K562 (cell line): ENCODE results near the gene FASN. TPM values are rescaled to one million over a fixed set of nuclear protein-coding genes. Genes with fewer than 3 reads are reported as not detected.

Experiments
- ATAC-seq: fragments of 200-7000 bp; cut with Tn5 transposase; 3 replicates; pipeline ENCODE4 v1.9.1; 2020; ENCODE audit warnings: moderate library complexity
- BruUV-seq: library from RNA; stranded (reverse); fragments of 400-500 nt; replicated peaks from 2 replicates; lab custom pipeline; 2021; lab: Mats Ljungman, UMichigan
- CTCF ChIA-PET: fragments of 300-600 bp; formaldehyde crosslinking; extraction: SDS; loops from one replicate; lab custom pipeline; 2021; ENCODE audit warnings: low intra/inter-chr PET ratio; lab: Yijun Ruan, JAX
- POLR2A ChIA-PET: fragments of 300-600, 350-650 bp; sonication (Branson Sonifier 250); formaldehyde crosslinking; extraction: SDS; loops from one replicate; lab custom pipeline; 2021; ENCODE audit warnings: antibody characterized with exemption, inconsistent platforms; lab: Yijun Ruan, JAX
- DNase-seq, 4 experiments: peaks; one replicate each; pipeline versions ENCODE4 v3.0.0 to v3.0.0-alpha.2; 2011 to 2018; ENCODE audit warnings: low spot score in 3 of 4, mixed read lengths in 3 of 4; ENCODE audit errors: extremely low read depth in 1 of 4
- FAIRE-seq: peaks from 2 replicates; lab custom pipeline; 2011; peaks lifted over from hg19 to GRCh38; lab: Jason Lieb, UNC
- H2AFZ ChIP-seq: 2 replicates; pipeline ENCODE4 v1.6.0; 2011; ENCODE audit warnings: low read depth, low read length, control low read depth, inconsistent platforms
- H3K27ac ChIP-seq: fragments of 200-600 bp; 3 replicates; pipeline ENCODE4 v1.8.0; 2011; ENCODE audit warnings: low read depth, mild to moderate bottlenecking, control low read depth, inconsistent platforms, low read length, moderate library complexity, mixed read lengths; ENCODE audit errors: extremely low read depth
- H3K27me3 ChIP-seq, 2 experiments: fragments of 300-600 bp in 1 of 2; 2 replicates in 1 of 2; 3 replicates in 1 of 2; pipeline versions ENCODE4 v1.6.0 to v1.8.0; 2011; ENCODE audit warnings: inconsistent platforms in 2 of 2, low read length in 2 of 2, mild to moderate bottlenecking in 1 of 2, mixed read lengths in 1 of 2, moderate library complexity in 1 of 2; ENCODE audit not compliant: control insufficient read depth in 2 of 2, insufficient read depth in 2 of 2
- H3K36me3 ChIP-seq: fragments of 300-600 bp; 3 replicates; pipeline ENCODE4 v1.8.0; 2011; ENCODE audit warnings: mild to moderate bottlenecking, low read length, inconsistent platforms; ENCODE audit not compliant: control insufficient read depth, insufficient read depth
- H3K4me1 ChIP-seq, 2 experiments: fragments of 200-600 bp in 1 of 2; replicated peaks in 1 of 2; 2 replicates in 1 of 2; 3 replicates in 1 of 2; pipeline versions ENCODE4 v1.5.1 to v1.8.0; 2011; ENCODE audit warnings: inconsistent platforms in 2 of 2, low read length in 2 of 2, mild to moderate bottlenecking in 1 of 2, mixed read lengths in 1 of 2, moderate library complexity in 1 of 2; ENCODE audit not compliant: control insufficient read depth in 2 of 2, insufficient read depth in 2 of 2
- H3K4me2 ChIP-seq: 2 replicates; pipeline ENCODE4 v1.6.1; 2011; ENCODE audit warnings: low read length, control low read depth, inconsistent platforms, mixed read lengths; ENCODE audit not compliant: insufficient read depth
- H3K4me3 ChIP-seq: fragments of 200-600 bp; sonication (generic), shearing (Covaris generic); 2 replicates; pipeline ENCODE4 v1.5.1; 2016; ENCODE audit warnings: control low read depth, inconsistent platforms
- H3K79me2 ChIP-seq: fragments of 200-600 bp; 3 replicates; pipeline ENCODE4 v1.8.0; 2011; ENCODE audit warnings: low read length, inconsistent platforms; ENCODE audit not compliant: control insufficient read depth, insufficient read depth
- H3K9ac ChIP-seq, 2 experiments: 2 replicates each; pipeline versions ENCODE4 v1.6.0 to v1.6.1; 2011; ENCODE audit warnings: low read depth in 2 of 2, low read length in 2 of 2, control low read depth in 1 of 2, inconsistent platforms in 1 of 2, mild to moderate bottlenecking in 1 of 2, mixed read lengths in 1 of 2; ENCODE audit not compliant: insufficient read depth in 1 of 2
- H3K9me1 ChIP-seq: one replicate; pipeline ENCODE4 v1.6.0; 2011; ENCODE audit warnings: inconsistent platforms, mild to moderate bottlenecking, low read length, moderate library complexity; ENCODE audit not compliant: control insufficient read depth, insufficient read depth
- H3K9me3 ChIP-seq: replicated peaks from 2 replicates; pipeline ENCODE4 v1.5.1; 2011; ENCODE audit warnings: low read depth, low read length, inconsistent platforms; ENCODE audit not compliant: control insufficient read depth, insufficient read depth
- H4K20me1 ChIP-seq: replicated peaks from 2 replicates; pipeline ENCODE4 v1.6.1; 2011; ENCODE audit warnings: low read length, inconsistent platforms, mixed read lengths; ENCODE audit not compliant: control insufficient read depth, insufficient read depth
- ASH1L ChIP-seq: fragments of 450-650 bp; IDR thresholded peaks from 2 replicates; pipeline ENCODE4 v1.6.1; 2018; ENCODE audit warnings: borderline replicate concordance, mild to moderate bottlenecking, low read depth; ENCODE audit not compliant: partially characterized antibody
- C11orf30 ChIP-seq: fragments of 450-650 bp; IDR thresholded peaks from 2 replicates; pipeline ENCODE4 v1.6.1; 2016; ENCODE audit warnings: low read depth, mild to moderate bottlenecking
- CBX5 ChIP-seq: IDR thresholded peaks from 2 replicates; pipeline ENCODE4 v1.6.1; 2014; ENCODE audit warnings: low read depth, borderline replicate concordance
- CTCFL ChIP-seq: IDR thresholded peaks from 2 replicates; pipeline ENCODE4 v1.6.1; 2011; ENCODE audit warnings: borderline replicate concordance, low read depth, mild to moderate bottlenecking, moderate library complexity, low read length; ENCODE audit not compliant: insufficient read depth, poor library complexity, severe bottlenecking
- KAT7 ChIP-seq: sonication (generic); formaldehyde crosslinking; IDR thresholded peaks from 2 replicates; pipeline ENCODE4 v1.8.0; 2022; ENCODE audit warnings: missing genetic modification reagents, mild to moderate bottlenecking, borderline replicate concordance
- MLX ChIP-seq, 2 experiments: fragments of 450-650 bp in 1 of 2; sonication (generic) in 1 of 2; formaldehyde crosslinking; conservative IDR thresholded peaks; 2 replicates each; pipeline versions ENCODE4 v1.4.0 to v1.8.1; 2020 to 2022; ENCODE audit warnings: mild to moderate bottlenecking in 1 of 2, missing genetic modification reagents in 1 of 2
- NFIX ChIP-seq: fragments of 250-450 bp; sonication (Bioruptor Pico); IDR thresholded peaks from 2 replicates; pipeline ENCODE4 v1.4.0; 2020; ENCODE audit warnings: low read depth, mild to moderate bottlenecking, moderate library complexity
- NFXL1 ChIP-seq: fragments of 450-650 bp; formaldehyde crosslinking; IDR thresholded peaks from 2 replicates; pipeline ENCODE4 v1.4.0; 2021; ENCODE audit warnings: mild to moderate bottlenecking
- POU5F1 ChIP-seq: fragments of 150-350 bp; IDR thresholded peaks from 2 replicates; pipeline ENCODE4 v1.6.1; 2014; ENCODE audit warnings: borderline replicate concordance, low read length, low read depth, mild to moderate bottlenecking; ENCODE audit not compliant: partially characterized antibody
- PPARD ChIP-seq: fragments of 250-450 bp; sonication (Bioruptor Pico); IDR thresholded peaks from 2 replicates; pipeline ENCODE4 v1.8.0; 2022; ENCODE audit warnings: inconsistent platforms, mild to moderate bottlenecking, moderate library complexity
- RHOXF2B ChIP-seq: fragments of 250-450 bp; sonication (Bioruptor Pico); conservative IDR thresholded peaks from 2 replicates; pipeline ENCODE4 v1.5.1; 2021
- STAG1 ChIP-seq: sonication (generic); formaldehyde crosslinking; IDR thresholded peaks from 2 replicates; pipeline ENCODE4 v1.5.0; 2020; ENCODE audit warnings: missing genetic modification reagents, borderline replicate concordance
- TCF3 ChIP-seq: sonication (generic); formaldehyde crosslinking; IDR thresholded peaks from 2 replicates; pipeline ENCODE4 v1.4.0; 2020; ENCODE audit warnings: mild to moderate bottlenecking, missing genetic modification reagents
- ZBED1 ChIP-seq: IDR thresholded peaks from 2 replicates; pipeline ENCODE4 v1.6.1; 2014
- ZEB2 ChIP-seq: fragments of 450-650 bp; IDR thresholded peaks from 2 replicates; pipeline ENCODE4 v1.6.1; 2016
- ZNF121 ChIP-seq: sonication (generic); formaldehyde crosslinking; conservative IDR thresholded peaks from 2 replicates; pipeline ENCODE4 v1.8.0; 2022; ENCODE audit warnings: missing genetic modification reagents
- ZNF778 ChIP-seq: fragments of 450-650 bp; formaldehyde crosslinking; IDR thresholded peaks from 2 replicates; pipeline ENCODE4 v1.4.0; 2020; ENCODE audit warnings: mild to moderate bottlenecking, moderate library complexity
- WGBS: fragments of 100-300 bp; shearing (Covaris generic); methylation state at CpG from one replicate; pipeline ENCODE4 v1.1.6; 2016; ENCODE audit warnings: low coverage, mixed read lengths; ENCODE audit not compliant: insufficient coverage; ENCODE audit errors: missing lambda C conversion rate; 5-methylcytosine and 5-hydroxymethylcytosine counted together
- in situ Hi-C: fragments of 300-500 bp; cut with MboI; formaldehyde crosslinking; loops from 4 replicates; pipeline ENCODE4 v1.15.0; 2018; ENCODE audit warnings: inconsistent platforms, mixed read lengths
- intact Hi-C: fragments of 100-400 bp; cut with micrococcal nuclease; formaldehyde crosslinking; loops from 2 replicates; pipeline ENCODE4 v1.14.2; 2022
- polyA plus RNA-seq, 8 experiments: library from polyadenylated mRNA; depleted of rRNA in 4 of 8; stranded (reverse) in 5 of 8; unstranded in 3 of 8; fragments of >200 nt; fragmentation: Nextera tagmentation in 2 of 8; fragmentation: Illumina TruSeq in 1 of 8; extraction: Ambion mirVana in 2 of 8; extraction: Trizol in 1 of 8; gene quantifications; 2 replicates each; pipeline versions ENCODE4 v1.2.1 to v1.2.3, GENCODE V29; 2011 to 2014; ENCODE audit warnings: inconsistent platforms in 1 of 8, missing spikeins in 1 of 8
- total RNA-seq, 7 experiments: library from RNA; depleted of rRNA in 6 of 7; stranded (reverse); fragments of >200 nt in 6 of 7; fragmentation: Illumina TruSeq in 2 of 7; extraction: Trizol in 2 of 7; gene quantifications; 2 replicates each; pipeline versions ENCODE4 v1.2.1 to v1.2.3, GENCODE V29; 2011 to 2021; ENCODE audit warnings: low replicate concordance in 1 of 7
- TF ChIP-seq, protein P1 (sequence below): fragments of 200-800 bp; sonication (Bioruptor generic); IDR thresholded peaks from 2 replicates; pipeline ENCODE4 v1.6.1; 2017; ENCODE audit warnings: missing genetic modification characterization, missing compliant biosample characterization

FASN gene
- total and polyA plus RNA-seq, 9 of the 15 experiments (the other 6 are each of a cell fraction or from before 2014, with no cell fraction given): 0.15 to 663 (median 49.9) TPM

DNA sequence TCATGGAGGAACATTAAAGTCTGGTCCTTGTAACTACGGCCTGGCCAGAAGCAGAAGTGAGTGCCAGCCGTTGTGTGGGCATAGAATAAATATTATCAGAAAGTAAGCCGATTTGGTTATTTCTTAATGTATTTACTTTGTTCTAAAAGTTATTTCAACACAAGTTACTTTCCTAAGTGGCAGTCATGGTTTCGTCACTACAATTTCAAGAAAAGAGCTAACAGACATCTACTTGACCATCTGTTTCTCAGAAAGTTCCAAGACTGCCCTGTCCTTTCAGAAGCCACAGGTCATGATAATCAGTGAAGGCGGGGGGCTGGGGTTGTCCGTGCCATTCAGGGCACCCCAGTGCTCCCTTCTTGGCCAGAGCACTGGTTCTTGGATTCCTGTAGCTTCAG, 14.9 kb upstream of the FASN start:
- DNase-seq (no peak), FAIRE-seq (no peak), ATAC-seq (no peak)
- peaks cover 18 to 38% of the 10 kb centered on the region in 2 experiments for H3K4me1 ChIP-seq
- TF ChIP-seq ZBED1 (no peak), RHOXF2B (CRISPR knock-in tag) (no peak), C11orf30 (no peak), PPARD (CRISPR knock-in tag) (no peak), NFXL1 (CRISPR knock-in tag) (no peak), ASH1L (no peak), ZNF778 (CRISPR knock-in tag) (no peak), CBX5 (no peak), KAT7 (no peak), STAG1 (CRISPR knock-in tag) (no peak), TCF3 (CRISPR knock-in tag) (no peak), CTCFL (no peak), POU5F1 (no peak), ZNF121 (no peak), ZEB2 (no peak), NFIX (no peak), MLX (CRISPR knock-in tag; conservative IDR thresholded peaks at IDR 0.05) (no peak)
- TF ChIP-seq, protein P1, sequence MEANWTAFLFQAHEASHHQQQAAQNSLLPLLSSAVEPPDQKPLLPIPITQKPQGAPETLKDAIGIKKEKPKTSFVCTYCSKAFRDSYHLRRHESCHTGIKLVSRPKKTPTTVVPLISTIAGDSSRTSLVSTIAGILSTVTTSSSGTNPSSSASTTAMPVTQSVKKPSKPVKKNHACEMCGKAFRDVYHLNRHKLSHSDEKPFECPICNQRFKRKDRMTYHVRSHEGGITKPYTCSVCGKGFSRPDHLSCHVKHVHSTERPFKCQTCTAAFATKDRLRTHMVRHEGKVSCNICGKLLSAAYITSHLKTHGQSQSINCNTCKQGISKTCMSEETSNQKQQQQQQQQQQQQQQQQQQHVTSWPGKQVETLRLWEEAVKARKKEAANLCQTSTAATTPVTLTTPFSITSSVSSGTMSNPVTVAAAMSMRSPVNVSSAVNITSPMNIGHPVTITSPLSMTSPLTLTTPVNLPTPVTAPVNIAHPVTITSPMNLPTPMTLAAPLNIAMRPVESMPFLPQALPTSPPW (CRISPR knock-in tag): no peak
- H4K20me1 ChIP-seq: no peaks in the 10 kb centered on the region
- in situ Hi-C loops (no loop called here), intact Hi-C loops (no loop called here)
- H2AFZ ChIP-seq: no peak overlapping the region
- H3K79me2 ChIP-seq: no peaks in the 10 kb centered on the region; the same call in 2 of the 3 replicates
- H3K9me1 ChIP-seq: peaks cover 3% of the 10 kb centered on the region
- H3K36me3 ChIP-seq: peaks cover 15% of the 10 kb centered on the region; the same call in 2 of the 3 replicates
- no peak overlapping the region for H3K27ac ChIP-seq
- no peaks in the 10 kb centered on the region for H3K27me3 ChIP-seq
- POLR2A ChIA-PET: interaction anchor here (0.6 to 1.4 kb wide), 6 partner anchors 9 to 274 kb away, joined by 3 to 5 read pairs (median 4); partner anchors contain the start of gene FASN
- peak overlapping the region in 1 of 2 experiments; percentile 79; a peak in 2 of 4 replicates for H3K9ac ChIP-seq
- CTCF ChIA-PET: no interaction called here
- 63% methylated on average over 6 of the region's 6 CpGs for WGBS
- no peak overlapping the region for H3K4me3 ChIP-seq
- BruUV-seq: no TSS peak
- H3K4me2 ChIP-seq: no peak overlapping the region
- H3K9me3 ChIP-seq: no peaks in the 10 kb centered on the region
